RWPE2 (cell line): Measurements from ENCODE around the gene WDR47.

Source experiments
- ATAC-seq: fragments of 200-7000 bp; cut with Tn5 transposase; 3 replicates; pipeline ENCODE4 v1.9.1; 2021; ENCODE audit warnings: low read depth
- DNase-seq: peaks from one replicate; pipeline ENCODE4 v3.0.0-alpha.2; 2020; ENCODE audit warnings: low spot score
- H3K27ac ChIP-seq: fragments of 450-650 bp; 2 replicates; pipeline ENCODE4 v1.5.1; 2017; ENCODE audit warnings: mild to moderate bottlenecking; ENCODE audit not compliant: poor library complexity, severe bottlenecking
- H3K27me3 ChIP-seq: fragments of 250-450 bp; sonication (Bioruptor Pico); 2 replicates; pipeline ENCODE4 v1.5.1; 2021; ENCODE audit warnings: mild to moderate bottlenecking, moderate library complexity; ENCODE audit not compliant: insufficient read depth, poor library complexity, severe bottlenecking
- H3K36me3 ChIP-seq: fragments of 250-450 bp; sonication (Bioruptor Pico); 2 replicates; pipeline ENCODE4 v1.5.1; 2020; ENCODE audit warnings: low read depth, mild to moderate bottlenecking, moderate library complexity
- H3K4me1 ChIP-seq: fragments of 250-450 bp; sonication (Bioruptor Pico); 2 replicates; pipeline ENCODE4 v1.5.1; 2021; ENCODE audit warnings: mild to moderate bottlenecking, moderate library complexity; ENCODE audit not compliant: insufficient read depth, poor library complexity, severe bottlenecking
- H3K4me3 ChIP-seq: fragments of 250-450 bp; sonication (Bioruptor Pico); 2 replicates; pipeline ENCODE4 v1.5.1; 2021; ENCODE audit warnings: mild to moderate bottlenecking, moderate library complexity; ENCODE audit not compliant: severe bottlenecking
- H3K9me3 ChIP-seq: fragments of 250-450 bp; sonication (Bioruptor Pico); 2 replicates; pipeline ENCODE4 v1.5.1; 2021; ENCODE audit warnings: mild to moderate bottlenecking, moderate library complexity; ENCODE audit not compliant: severe bottlenecking
- CTCF ChIP-seq: fragments of 450-650 bp; IDR thresholded peaks from one replicate; pipeline ENCODE4 v1.5.1; 2017; ENCODE audit warnings: mild to moderate bottlenecking, moderate library complexity; ENCODE audit not compliant: poor library complexity, severe bottlenecking

The WDR47 gene

GRCh38 chr1:108953452-108953851, 88.5 kb downstream of the WDR47 start:
- H3K4me3 ChIP-seq: no peak overlapping the region
- H3K9me3 ChIP-seq: no peaks in the 10 kb centered on the region
- H3K27me3 ChIP-seq: no peaks in the 10 kb centered on the region
- no peak overlapping the region for H3K27ac ChIP-seq
- TF ChIP-seq CTCF: no peak
- peaks cover 22% of the 10 kb centered on the region for H3K36me3 ChIP-seq
- no peaks in the 10 kb centered on the region for H3K4me1 ChIP-seq
- no peak for ATAC-seq
- no peak for DNase-seq

GRCh38 chr1:108951242-108951641, 90.7 kb downstream of the WDR47 start:
- TF ChIP-seq CTCF: no peak
- H3K4me3 ChIP-seq: no peak overlapping the region
- no peak for DNase-seq
- H3K4me1 ChIP-seq: no peaks in the 10 kb centered on the region
- H3K36me3 ChIP-seq: peaks cover 40% of the 10 kb centered on the region
- H3K27ac ChIP-seq: no peak overlapping the region
- no peaks in the 10 kb centered on the region for H3K9me3 ChIP-seq
- no peak for ATAC-seq
- no peaks in the 10 kb centered on the region for H3K27me3 ChIP-seq

GRCh38 chr1:108949044-108949443, 92.9 kb downstream of the WDR47 start:
- Histone ChIP-seq H3K4me1 (no peaks in the 10 kb centered on the region), H3K9me3 (no peaks in the 10 kb centered on the region), H3K36me3 (peaks cover 46% of the 10 kb centered on the region), H3K4me3 (no peak overlapping the region), H3K27me3 (no peaks in the 10 kb centered on the region), H3K27ac (no peak overlapping the region)
- no peak for ATAC-seq
- no peak for DNase-seq
- no peak for TF ChIP-seq CTCF

DNA sequence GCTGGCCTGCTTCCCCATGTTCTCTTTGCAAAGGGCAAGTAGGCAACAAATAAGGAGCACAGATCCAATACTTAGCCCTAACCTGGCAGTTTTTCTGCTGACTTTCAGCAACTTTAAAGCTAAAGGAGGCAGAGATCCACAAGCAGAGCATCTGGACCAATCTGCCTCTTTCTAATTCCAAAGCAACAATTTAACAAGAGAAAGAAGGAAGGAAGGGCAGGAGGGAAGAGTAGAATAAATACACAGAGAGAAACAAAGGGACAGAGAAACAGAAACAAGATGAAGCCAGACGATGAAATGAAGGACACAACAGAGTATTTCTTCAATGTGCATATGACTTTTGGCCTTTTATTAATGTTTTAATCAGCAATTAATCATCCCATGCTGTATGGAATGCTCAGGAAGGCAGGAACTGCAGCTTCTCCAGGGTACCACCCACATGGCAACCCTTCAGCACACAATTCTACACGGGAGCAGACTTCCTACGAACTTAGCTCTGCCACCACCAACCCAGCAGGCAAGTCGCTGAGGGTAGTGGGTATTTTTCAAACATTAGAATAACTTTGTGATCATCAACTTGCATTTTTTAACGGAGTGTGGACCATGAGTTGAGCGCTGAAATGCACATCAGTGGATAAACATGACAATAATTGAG, 93.9 kb downstream of the WDR47 start:
- no peaks in the 10 kb centered on the region for H3K27me3 ChIP-seq
- H3K4me3 ChIP-seq: no peak overlapping the region
- no peak overlapping the region for H3K27ac ChIP-seq
- H3K4me1 ChIP-seq: no peaks in the 10 kb centered on the region
- TF ChIP-seq CTCF: no peak
- no peak for ATAC-seq
- H3K36me3 ChIP-seq: peaks cover 57% of the 10 kb centered on the region
- H3K9me3 ChIP-seq: no peaks in the 10 kb centered on the region
- no peak for DNase-seq

- no peak for TF ChIP-seq CTCF
- Histone ChIP-seq H3K27ac (no peak overlapping the region), H3K4me1 (no peaks in the 10 kb centered on the region), H3K27me3 (no peaks in the 10 kb centered on the region), H3K4me3 (no peak overlapping the region), H3K9me3 (no peaks in the 10 kb centered on the region), H3K36me3 (peaks cover 90% of the 10 kb centered on the region)
- ATAC-seq (no peak), DNase-seq (no peak)
These were observed 105.7 kb downstream of the WDR47 start for GRCh38 chr1:108936170-108936569.
